ENCODE measurements around the gene NTN1.

Gene NTN1

GRCh38 chr17:8994319-8994718 lies 27.0 kb upstream of the NTN1 start:
- H3K9me3 ChIP-seq (ENCODE audit: control insufficient read depth, insufficient read depth, low read depth, low read length): no peaks in the 10 kb centered on the region
- no peak overlapping the region for H3K4me3 ChIP-seq (ENCODE audit: low read depth, low read length)
- H3K36me3 ChIP-seq (ENCODE audit: control insufficient read depth in 2 of 2, insufficient read depth in 1 of 2, low read length in 2 of 2): no peaks in the 10 kb centered on the region
- ChIA-PET POLR2A (interaction anchor here (0.6 kb wide), 1 partner anchor 302 kb away, joined by 5 read pairs; no protein-coding TSS in a partner anchor), CTCF (interaction anchor here (0.9 to 4.7 kb wide), 8 partner anchors 15 to 554 kb away, joined by 3 to 60 read pairs (median 4); no protein-coding TSS in a partner anchor)
- no peaks in the 10 kb centered on the region for H3K4me1 ChIP-seq (ENCODE audit: control insufficient read depth, insufficient read depth, low read length)
- no peak for TF ChIP-seq ZNF24 (tag by site-specific recombination; IDR thresholded peaks at IDR 0.05)
- peak; percentile 70 for TF ChIP-seq CTCF (tag by site-specific recombination; IDR thresholded peaks at IDR 0.05)
- peak; percentile 50; the same call in 1 of the 2 replicates for TF ChIP-seq ZNF600 (tag by site-specific recombination; IDR thresholded peaks at IDR 0.05)
- no peak for TF ChIP-seq ZNF626 (tag by site-specific recombination; IDR thresholded peaks at IDR 0.05)
- TF ChIP-seq ZNF2 (tag by site-specific recombination; IDR thresholded peaks at IDR 0.05): peak; percentile 53; the same call in 1 of the 2 replicates
- TF ChIP-seq ZNF658 (tag by site-specific recombination; IDR thresholded peaks at IDR 0.05): no peak
- peak; percentile 76 for TF ChIP-seq ZNF654 (tag by site-specific recombination; IDR thresholded peaks at IDR 0.05; ENCODE audit: low read depth)
- peak; percentile 17; the same call in 1 of the 2 replicates for TF ChIP-seq SP7 (tag by site-specific recombination; IDR thresholded peaks at IDR 0.05)
- TF ChIP-seq MEIS1 (CRISPR knock-in tag; IDR thresholded peaks at IDR 0.05; ENCODE audit: borderline replicate concordance): no peak
- no peak for TF ChIP-seq ZNF239 (tag by site-specific recombination; IDR thresholded peaks at IDR 0.05)
- peak; percentile 100 for TF ChIP-seq ZNF266 (tag by site-specific recombination; IDR thresholded peaks at IDR 0.05; ENCODE audit: low read depth)
- no peak overlapping the region for H3K27ac ChIP-seq (ENCODE audit: extremely low read depth, low read depth, low read length)

GRCh38 chr17:8995711-8996110 lies 25.6 kb upstream of the NTN1 start:
- TF ChIP-seq SETDB1 (IDR thresholded peaks at IDR 0.05; ENCODE audit: insufficient read length, low read length) (no peak), ZNF624 (tag by site-specific recombination; IDR thresholded peaks at IDR 0.05) (no peak), ZBTB8A (tag by site-specific recombination; IDR thresholded peaks at IDR 0.05) (no peak), SP7 (tag by site-specific recombination; IDR thresholded peaks at IDR 0.05) (no peak), ZNF138 (tag by site-specific recombination; IDR thresholded peaks at IDR 0.05; ENCODE audit: borderline replicate concordance) (no peak), ZNF548 (tag by site-specific recombination; IDR thresholded peaks at IDR 0.05) (no peak), ZNF184 (tag by site-specific recombination; IDR thresholded peaks at IDR 0.05) (no peak), ZFP41 (tag by site-specific recombination; IDR thresholded peaks at IDR 0.05; ENCODE audit: borderline replicate concordance) (no peak)
- TF ChIP-seq, protein P1, sequence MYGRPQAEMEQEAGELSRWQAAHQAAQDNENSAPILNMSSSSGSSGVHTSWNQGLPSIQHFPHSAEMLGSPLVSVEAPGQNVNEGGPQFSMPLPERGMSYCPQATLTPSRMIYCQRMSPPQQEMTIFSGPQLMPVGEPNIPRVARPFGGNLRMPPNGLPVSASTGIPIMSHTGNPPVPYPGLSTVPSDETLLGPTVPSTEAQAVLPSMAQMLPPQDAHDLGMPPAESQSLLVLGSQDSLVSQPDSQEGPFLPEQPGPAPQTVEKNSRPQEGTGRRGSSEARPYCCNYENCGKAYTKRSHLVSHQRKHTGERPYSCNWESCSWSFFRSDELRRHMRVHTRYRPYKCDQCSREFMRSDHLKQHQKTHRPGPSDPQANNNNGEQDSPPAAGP (tag by site-specific recombination; IDR thresholded peaks at IDR 0.05): no peak
- TF ChIP-seq, protein P2, sequence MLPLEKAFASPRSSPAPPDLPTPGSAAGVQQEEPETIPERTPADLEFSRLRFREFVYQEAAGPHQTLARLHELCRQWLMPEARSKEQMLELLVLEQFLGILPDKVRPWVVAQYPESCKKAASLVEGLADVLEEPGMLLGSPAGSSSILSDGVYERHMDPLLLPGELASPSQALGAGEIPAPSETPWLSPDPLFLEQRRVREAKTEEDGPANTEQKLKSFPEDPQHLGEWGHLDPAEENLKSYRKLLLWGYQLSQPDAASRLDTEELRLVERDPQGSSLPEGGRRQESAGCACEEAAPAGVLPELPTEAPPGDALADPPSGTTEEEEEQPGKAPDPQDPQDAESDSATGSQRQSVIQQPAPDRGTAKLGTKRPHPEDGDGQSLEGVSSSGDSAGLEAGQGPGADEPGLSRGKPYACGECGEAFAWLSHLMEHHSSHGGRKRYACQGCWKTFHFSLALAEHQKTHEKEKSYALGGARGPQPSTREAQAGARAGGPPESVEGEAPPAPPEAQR (tag by site-specific recombination; IDR thresholded peaks at IDR 0.05): no peak
- no peak overlapping the region for H3K27ac ChIP-seq (ENCODE audit: extremely low read depth, low read depth, low read length)
- H3K36me3 ChIP-seq (ENCODE audit: control insufficient read depth in 2 of 2, insufficient read depth in 1 of 2, low read length in 2 of 2): no peaks in the 10 kb centered on the region
- H3K9me3 ChIP-seq (ENCODE audit: control insufficient read depth, insufficient read depth, low read depth, low read length): no peaks in the 10 kb centered on the region
- H3K4me1 ChIP-seq (ENCODE audit: control insufficient read depth, insufficient read depth, low read length): no peaks in the 10 kb centered on the region
- no peak overlapping the region for H3K4me3 ChIP-seq (ENCODE audit: low read depth, low read length)
- POLR2A ChIA-PET: no interaction called here
- CTCF ChIA-PET: interaction anchor here (0.6 to 4.7 kb wide), 11 partner anchors 9 to 774 kb away, joined by 3 to 60 read pairs (median 4); no protein-coding TSS in a partner anchor

All from HEK293 (cell line).